Gastroesophageal sphincter (tissue), 4 donors: ENCODE results near the gene NXNL2. TPM values are rescaled to one million over a fixed set of nuclear protein-coding genes. Genes with fewer than 3 reads are reported as not detected.

Source experiments
- ATAC-seq: fragments of 150-250 bp; one replicate; pipeline ENCODE4 v1.9.1; 2016; ENCODE audit warnings: mild to moderate bottlenecking, moderate library complexity
- H3K27ac ChIP-seq, 4 donors: fragments of 200-600 bp; sonication (generic) in 3 of 4; 1 replicate in 3 of 4; 2 replicates in 1 of 4; pipeline ENCODE4 v1.5.1; 2016 to 2019
- H3K27me3 ChIP-seq: fragments of 200-600 bp; sonication (generic); one replicate; pipeline ENCODE4 v1.5.1; 2019
- H3K36me3 ChIP-seq, 2 donors: fragments of 200-600 bp; sonication (generic); one replicate each; pipeline ENCODE4 v1.5.1; 2019; ENCODE audit warnings: control low read depth in 1 of 2
- H3K4me1 ChIP-seq, 3 donors: fragments of 200-600 bp; sonication (generic); 1 replicate in 2 of 3; 2 replicates in 1 of 3; pipeline ENCODE4 v1.5.1; 2016 to 2019; ENCODE audit warnings: control low read depth in 2 of 3
- H3K4me3 ChIP-seq, 2 donors: fragments of 200-600 bp; sonication (generic); one replicate each; pipeline ENCODE4 v1.5.1; 2019; ENCODE audit warnings: mild to moderate bottlenecking in 1 of 2, moderate library complexity in 1 of 2
- H3K9me3 ChIP-seq, 3 donors: fragments of 200-600 bp; sonication (generic); one replicate each; pipeline ENCODE4 v1.5.1; 2017 to 2019; ENCODE audit warnings: control low read depth in 2 of 3
- CTCF ChIP-seq, 4 experiments: fragments of 200-600 bp in 2 of 4; fragments of 450-650 bp in 2 of 4; sonication (generic) in 1 of 4; IDR thresholded peaks; one replicate each; pipeline ENCODE4 v1.5.1; 2017 to 2019; ENCODE audit warnings: antibody characterized with exemption in 4 of 4, mild to moderate bottlenecking in 2 of 4, moderate library complexity in 2 of 4
- EP300 ChIP-seq: sonication (generic); formaldehyde crosslinking; IDR thresholded peaks from one replicate; pipeline ENCODE4 v1.6.1; 2017; ENCODE audit warnings: antibody characterized with exemption, mild to moderate bottlenecking
- POLR2A ChIP-seq, 2 donors: fragments of 450-650 bp; IDR thresholded peaks; one replicate each; pipeline ENCODE4 v1.6.1; 2017; ENCODE audit warnings: antibody characterized with exemption in 2 of 2, mild to moderate bottlenecking in 2 of 2, moderate library complexity in 1 of 2
- POLR2AphosphoS5 ChIP-seq: sonication (generic); formaldehyde crosslinking; IDR thresholded peaks from one replicate; pipeline ENCODE4 v1.6.1; 2017; ENCODE audit warnings: antibody characterized with exemption
- WGBS, 2 donors: methylation state at CpG; one replicate each; pipeline ENCODE4 v1.1.5; 2018; ENCODE audit warnings: low coverage in 1 of 2; 5-methylcytosine and 5-hydroxymethylcytosine counted together
- total RNA-seq, 4 donors: library from RNA; depleted of rRNA; stranded (reverse); fragments of >200 nt; gene quantifications; one replicate each; pipeline ENCODE4 v1.1.0, GENCODE V29; 2016

NXNL2 gene
- total RNA-seq, 4 donors from 2014 or later, result 0.62 to 3.1 (median 1.2) TPM; not detected in 1

GRCh38 chr9:88555268-88555980, 20.4 kb downstream of the NXNL2 start:
- Histone ChIP-seq H3K4me3 (no peak overlapping the region), H3K4me1 (no peaks in the 10 kb centered on the region), H3K9me3 (no peaks in the 10 kb centered on the region), H3K36me3 (no peaks in the 10 kb centered on the region), H3K27ac (no peak overlapping the region), H3K27me3 (no peaks in the 10 kb centered on the region)
- no peak for TF ChIP-seq CTCF (IDR thresholded peaks at IDR 0.05)
- TF ChIP-seq POLR2AphosphoS5, result no peak
- no peak for TF ChIP-seq POLR2A (IDR thresholded peaks at IDR 0.05)
- no peak for TF ChIP-seq EP300
- ATAC-seq, result no peak
- WGBS, 2 donors, result 50 to 88% methylated on average over 1 to 8 of the region's 12 CpGs

- TF ChIP-seq CTCF (IDR thresholded peaks at IDR 0.05) (peak in 1 of 4 experiments; percentile 13), EP300 (no peak), POLR2AphosphoS5 (no peak), POLR2A (IDR thresholded peaks at IDR 0.05) (no peak)
- Histone ChIP-seq H3K36me3 (no peaks in the 10 kb centered on the region), H3K9me3 (no peaks in the 10 kb centered on the region), H3K27me3 (no peaks in the 10 kb centered on the region), H3K4me1 (no peaks in the 10 kb centered on the region), H3K4me3 (no peak overlapping the region), H3K27ac (no peak overlapping the region)
- no peak for ATAC-seq
- WGBS, 2 donors, result 44% methylated on average over 2 of the region's 7 CpGs; no CpG with 5 or more reads in 1 of the 2 donors
Observed at GRCh38 chr9:88559661-88560060, 24.7 kb downstream of the NXNL2 start.

- Histone ChIP-seq H3K27me3 (no peaks in the 10 kb centered on the region), H3K9me3 (no peaks in the 10 kb centered on the region), H3K4me1 (no peaks in the 10 kb centered on the region), H3K4me3 (no peak overlapping the region), H3K27ac (no peak overlapping the region), H3K36me3 (no peaks in the 10 kb centered on the region)
- no peak for ATAC-seq
- WGBS, 2 donors, result 80 to 100% methylated on average over 1 to 2 of the region's 3 CpGs
- TF ChIP-seq EP300, result no peak
- no peak for TF ChIP-seq CTCF (IDR thresholded peaks at IDR 0.05)
- TF ChIP-seq POLR2A (IDR thresholded peaks at IDR 0.05), result no peak
- no peak for TF ChIP-seq POLR2AphosphoS5
Observed at GRCh38 chr9:88567870-88568269, 32.9 kb downstream of the NXNL2 start.

- no peak for ATAC-seq
- Histone ChIP-seq H3K4me3 (no peak overlapping the region), H3K9me3 (no peaks in the 10 kb centered on the region), H3K4me1 (peaks cover 0 to 9% (median 0%) of the 10 kb centered on the region in 3 donors), H3K36me3 (no peaks in the 10 kb centered on the region), H3K27me3 (no peaks in the 10 kb centered on the region), H3K27ac (no peak overlapping the region)
- WGBS, 2 donors, result 36 to 60% methylated on average over 1 to 2 of the region's 5 CpGs
- TF ChIP-seq EP300 (no peak), POLR2AphosphoS5 (no peak), POLR2A (IDR thresholded peaks at IDR 0.05) (no peak), CTCF (IDR thresholded peaks at IDR 0.05) (no peak)
Observed at GRCh38 chr9:88571419-88571818, 36.4 kb downstream of the NXNL2 start.

GRCh38 chr9:88572684-88573083, 37.7 kb downstream of the NXNL2 start:
- ATAC-seq, result no peak
- H3K27me3 ChIP-seq, result no peaks in the 10 kb centered on the region
- no peaks in the 10 kb centered on the region for H3K36me3 ChIP-seq
- WGBS, 2 donors, result 80 to 96% methylated on average over 3 to 4 of the region's 7 CpGs
- no peak overlapping the region for H3K4me3 ChIP-seq
- peaks cover 0 to 9% (median 0%) of the 10 kb centered on the region in 3 donors for H3K4me1 ChIP-seq
- TF ChIP-seq CTCF (IDR thresholded peaks at IDR 0.05), result no peak
- no peak for TF ChIP-seq POLR2AphosphoS5
- TF ChIP-seq POLR2A (IDR thresholded peaks at IDR 0.05), result no peak
- no peak for TF ChIP-seq EP300
- H3K27ac ChIP-seq, result no peak overlapping the region
- no peaks in the 10 kb centered on the region for H3K9me3 ChIP-seq
